ENCODE measurements around the gene EFNB1. TPM values are rescaled to one million over a fixed set of nuclear protein-coding genes. Genes with fewer than 3 reads are reported as not detected.

The EFNB1 gene
- total and polyA plus RNA-seq, 9 of the 15 experiments (the other 6 are each of a cell fraction or from before 2014, with no cell fraction given) = 0.01 to 2.1 (median 0.99) TPM; not detected in 1

DNA sequence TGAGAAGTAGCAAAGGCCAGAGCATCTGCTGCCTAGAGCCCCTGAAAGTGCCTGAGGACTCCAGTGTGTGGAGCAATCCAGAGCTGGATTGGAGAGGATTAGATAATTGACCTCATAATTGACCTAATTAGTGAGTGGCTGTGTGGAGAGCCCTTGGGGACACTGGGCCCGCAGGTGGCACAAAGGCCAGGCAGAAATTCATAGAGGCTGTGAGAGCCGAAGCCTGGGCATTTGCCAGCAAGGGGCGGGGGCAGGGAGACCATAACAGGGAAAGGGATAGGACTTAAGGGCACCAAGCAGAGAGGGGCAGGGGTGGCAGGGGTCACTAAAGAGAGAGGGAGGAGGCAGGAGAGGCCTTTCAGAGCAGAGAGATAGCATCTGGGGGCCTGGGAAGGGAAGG, 45.3 kb downstream of the EFNB1 start:
- Histone ChIP-seq H3K9me3 (replicated peaks; ENCODE audit: control insufficient read depth, insufficient read depth, low read depth, low read length) (no peaks in the 10 kb centered on the region), H3K9me1 (ENCODE audit: control insufficient read depth, insufficient read depth, low read length) (no peaks in the 10 kb centered on the region), H3K4me2 (ENCODE audit: insufficient read depth, low read length) (no peak overlapping the region), H3K27ac (ENCODE audit: extremely low read depth, low read depth, low read length) (no peak overlapping the region), H3K9ac (ENCODE audit: insufficient read depth in 1 of 2, low read depth in 2 of 2, low read length in 2 of 2) (no peak overlapping the region), H3K4me1 (replicated peaks in 1 of 2; ENCODE audit: control insufficient read depth in 2 of 2, insufficient read depth in 2 of 2, low read length in 2 of 2) (no peaks in the 10 kb centered on the region), H3K36me3 (ENCODE audit: control insufficient read depth, insufficient read depth, low read length) (no peaks in the 10 kb centered on the region), H3K4me3 (no peak overlapping the region), H3K27me3 (ENCODE audit: control insufficient read depth in 2 of 2, insufficient read depth in 2 of 2, low read length in 2 of 2) (peaks cover 0 to 9% of the 10 kb centered on the region in 2 experiments; a peak in 2 of 5 replicates), H4K20me1 (replicated peaks; ENCODE audit: control insufficient read depth, insufficient read depth, low read length) (no peaks in the 10 kb centered on the region), H2AFZ (ENCODE audit: low read depth, low read length) (no peak overlapping the region), H3K79me2 (ENCODE audit: control insufficient read depth, insufficient read depth, low read length) (no peaks in the 10 kb centered on the region)
- TF ChIP-seq, protein P1, sequence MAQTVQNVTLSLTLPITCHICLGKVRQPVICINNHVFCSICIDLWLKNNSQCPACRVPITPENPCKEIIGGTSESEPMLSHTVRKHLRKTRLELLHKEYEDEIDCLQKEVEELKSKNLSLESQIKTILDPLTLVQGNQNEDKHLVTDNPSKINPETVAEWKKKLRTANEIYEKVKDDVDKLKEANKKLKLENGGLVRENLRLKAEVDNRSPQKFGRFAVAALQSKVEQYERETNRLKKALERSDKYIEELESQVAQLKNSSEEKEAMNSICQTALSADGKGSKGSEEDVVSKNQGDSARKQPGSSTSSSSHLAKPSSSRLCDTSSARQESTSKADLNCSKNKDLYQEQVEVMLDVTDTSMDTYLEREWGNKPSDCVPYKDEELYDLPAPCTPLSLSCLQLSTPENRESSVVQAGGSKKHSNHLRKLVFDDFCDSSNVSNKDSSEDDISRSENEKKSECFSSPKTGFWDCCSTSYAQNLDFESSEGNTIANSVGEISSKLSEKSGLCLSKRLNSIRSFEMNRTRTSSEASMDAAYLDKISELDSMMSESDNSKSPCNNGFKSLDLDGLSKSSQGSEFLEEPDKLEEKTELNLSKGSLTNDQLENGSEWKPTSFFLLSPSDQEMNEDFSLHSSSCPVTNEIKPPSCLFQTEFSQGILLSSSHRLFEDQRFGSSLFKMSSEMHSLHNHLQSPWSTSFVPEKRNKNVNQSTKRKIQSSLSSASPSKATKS (CRISPR knock-in tag; IDR thresholded peaks at IDR 0.05) = no peak
- TF ChIP-seq BRCA1 (IDR thresholded peaks at IDR 0.05) = no peak
- TF ChIP-seq BRCA1 (CRISPR knock-in tag; IDR thresholded peaks at IDR 0.05) = no peak
- TF ChIP-seq PURB (CRISPR knock-in tag; IDR thresholded peaks at IDR 0.05; ENCODE audit: low read depth) = no peak
- no peak for TF ChIP-seq E2F8 (IDR thresholded peaks at IDR 0.05; ENCODE audit: low read depth, partially characterized antibody)
- in situ Hi-C loops (cut with MboI) = no loop called here
- CTCF ChIA-PET (ENCODE audit: low intra/inter-chr PET ratio) = no interaction called here
- POLR2A ChIA-PET = no interaction called here
- ATAC-seq = no peak
- BruUV-seq (replicated peaks) = no TSS peak
- WGBS (ENCODE audit: insufficient coverage, low coverage, missing lambda C conversion rate) = 0% methylated on average over 2 of the region's 3 CpGs
- no peak for FAIRE-seq
- intact Hi-C loops (cut with micrococcal nuclease) = no loop called here
- no peak for DNase-seq (ENCODE audit: extremely low read depth in 1 of 4, low spot score in 3 of 4)

Data from K562 (cell line).